A673 (cell line): ENCODE results near the gene RSKR.

Source experiments
- EZH2 ChIP-seq: fragments of 200-600 bp; sonication (generic); IDR thresholded peaks from 2 replicates; pipeline ENCODE4 v1.6.1; 2017; ENCODE audit warnings: borderline replicate concordance, low read depth, mild to moderate bottlenecking, mixed read lengths, antibody characterized with exemption, low read length; ENCODE audit not compliant: poor library complexity, severe bottlenecking
- TF ChIP-seq, protein P1 (sequence below): fragments of 300-800, 200-600 bp; sonication (generic); conservative IDR thresholded peaks from 2 replicates; pipeline ENCODE4 v1.5.1; 2017; ENCODE audit warnings: low read depth, mild to moderate bottlenecking, antibody characterized with exemption, low read length, moderate library complexity, mixed read lengths

DNA sequence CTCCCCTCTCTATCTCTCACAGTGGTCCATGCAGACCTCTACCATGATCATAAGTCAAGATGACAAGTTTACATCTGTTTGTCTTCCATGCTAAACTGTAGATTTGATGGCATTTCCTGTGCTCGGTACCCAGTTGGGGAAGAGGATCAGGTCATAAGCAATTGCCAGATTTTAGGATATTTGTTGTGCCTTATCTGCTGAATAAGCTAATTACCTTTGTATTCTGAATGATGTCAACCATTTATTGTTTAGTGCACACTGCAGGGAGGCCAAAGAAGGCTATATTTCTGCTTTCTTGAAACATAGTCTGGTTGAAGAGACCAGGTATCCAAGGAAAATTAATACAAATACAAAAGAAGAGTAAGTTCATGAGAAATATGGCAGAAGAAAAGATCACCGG, 31.5 kb downstream of the RSKR start:
- TF ChIP-seq, protein P1, sequence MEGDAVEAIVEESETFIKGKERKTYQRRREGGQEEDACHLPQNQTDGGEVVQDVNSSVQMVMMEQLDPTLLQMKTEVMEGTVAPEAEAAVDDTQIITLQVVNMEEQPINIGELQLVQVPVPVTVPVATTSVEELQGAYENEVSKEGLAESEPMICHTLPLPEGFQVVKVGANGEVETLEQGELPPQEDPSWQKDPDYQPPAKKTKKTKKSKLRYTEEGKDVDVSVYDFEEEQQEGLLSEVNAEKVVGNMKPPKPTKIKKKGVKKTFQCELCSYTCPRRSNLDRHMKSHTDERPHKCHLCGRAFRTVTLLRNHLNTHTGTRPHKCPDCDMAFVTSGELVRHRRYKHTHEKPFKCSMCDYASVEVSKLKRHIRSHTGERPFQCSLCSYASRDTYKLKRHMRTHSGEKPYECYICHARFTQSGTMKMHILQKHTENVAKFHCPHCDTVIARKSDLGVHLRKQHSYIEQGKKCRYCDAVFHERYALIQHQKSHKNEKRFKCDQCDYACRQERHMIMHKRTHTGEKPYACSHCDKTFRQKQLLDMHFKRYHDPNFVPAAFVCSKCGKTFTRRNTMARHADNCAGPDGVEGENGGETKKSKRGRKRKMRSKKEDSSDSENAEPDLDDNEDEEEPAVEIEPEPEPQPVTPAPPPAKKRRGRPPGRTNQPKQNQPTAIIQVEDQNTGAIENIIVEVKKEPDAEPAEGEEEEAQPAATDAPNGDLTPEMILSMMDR: no peak
- no peak for TF ChIP-seq EZH2
